Neuron (in vitro differentiated cells): ENCODE results near the gene CCDC63.

Experiments used
- H2AFZ ChIP-seq: one replicate; pipeline ENCODE4 v1.6.1; 2013; ENCODE audit warnings: low read depth, mild to moderate bottlenecking, inconsistent platforms, low read length, moderate library complexity
- H3K27me3 ChIP-seq: one replicate; pipeline ENCODE4 v1.6.1; 2013; ENCODE audit warnings: low read length; ENCODE audit not compliant: insufficient read depth
- H3K36me3 ChIP-seq: one replicate; pipeline ENCODE4 v1.6.1; 2013; ENCODE audit warnings: low read length; ENCODE audit not compliant: insufficient read depth
- H3K4me1 ChIP-seq: one replicate; pipeline ENCODE4 v1.6.1; 2013; ENCODE audit warnings: low read length; ENCODE audit not compliant: insufficient read depth
- H3K4me3 ChIP-seq: 2 replicates; pipeline ENCODE4 v1.5.1; 2013; ENCODE audit warnings: mild to moderate bottlenecking, low read length, moderate library complexity
- H3K9me3 ChIP-seq: one replicate; pipeline ENCODE4 v1.6.1; 2013; ENCODE audit warnings: low read length

Gene CCDC63

GRCh38 chr12:110819646-110820045, 27.1 kb upstream of the CCDC63 start:
- H3K36me3 ChIP-seq: no peaks in the 10 kb centered on the region
- H3K4me3 ChIP-seq: no peak overlapping the region
- H3K27me3 ChIP-seq: no peaks in the 10 kb centered on the region
- no peaks in the 10 kb centered on the region for H3K4me1 ChIP-seq
- no peaks in the 10 kb centered on the region for H3K9me3 ChIP-seq
- no peak overlapping the region for H2AFZ ChIP-seq

DNA sequence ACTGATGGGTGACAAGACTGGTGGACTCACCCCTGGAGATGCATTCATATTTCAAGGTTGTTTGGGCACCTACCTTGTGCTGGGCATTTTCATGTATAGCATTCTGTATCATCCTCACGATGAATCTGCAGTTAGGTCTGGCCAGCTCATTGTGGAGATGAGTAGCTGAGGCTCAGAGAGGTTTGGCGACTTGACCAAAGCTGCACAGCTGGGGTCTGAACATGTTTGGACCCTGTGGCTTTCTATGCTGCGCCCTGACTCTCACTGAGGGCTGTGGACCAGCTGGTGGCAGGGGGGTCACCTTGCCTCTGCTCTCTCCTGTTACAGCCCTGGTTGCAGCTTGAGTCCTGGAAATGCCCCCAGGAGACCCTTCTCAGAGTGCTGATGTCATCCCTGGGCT, 24.9 kb upstream of the CCDC63 start:
- H3K4me1 ChIP-seq: no peaks in the 10 kb centered on the region
- H3K27me3 ChIP-seq: no peaks in the 10 kb centered on the region
- no peak overlapping the region for H2AFZ ChIP-seq
- H3K36me3 ChIP-seq: no peaks in the 10 kb centered on the region
- H3K9me3 ChIP-seq: no peaks in the 10 kb centered on the region
- no peak overlapping the region for H3K4me3 ChIP-seq

DNA sequence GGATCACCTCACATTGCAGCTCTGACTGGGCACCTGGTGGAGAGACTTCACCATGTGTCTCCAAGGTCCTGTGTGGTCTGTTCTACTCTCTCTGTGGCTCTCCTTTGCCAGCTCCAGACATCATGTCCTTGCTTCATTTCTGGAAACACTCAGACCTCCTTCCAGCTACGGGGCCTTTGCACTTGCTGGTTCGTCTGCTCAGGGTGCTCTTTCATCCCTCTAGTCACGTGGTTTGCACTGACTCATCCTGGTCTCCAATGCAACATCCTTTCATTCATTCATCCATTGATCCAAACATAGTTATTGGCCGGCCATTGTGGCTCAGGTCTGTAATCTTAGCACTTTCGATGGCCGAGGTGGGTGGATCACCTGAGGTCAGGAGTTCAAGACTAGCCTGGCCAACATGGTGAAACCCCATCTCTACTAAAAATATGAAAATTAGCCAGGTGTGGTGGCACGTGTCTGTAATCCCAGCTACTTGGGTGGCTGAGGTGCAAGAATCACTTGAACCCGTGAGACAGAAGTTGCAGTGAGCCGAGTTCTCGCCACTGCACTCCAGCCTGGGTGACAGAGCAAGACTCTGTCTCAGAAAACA, 23.9 kb upstream of the CCDC63 start:
- Histone ChIP-seq H3K4me1 (no peaks in the 10 kb centered on the region), H3K27me3 (no peaks in the 10 kb centered on the region), H3K9me3 (no peaks in the 10 kb centered on the region), H2AFZ (no peak overlapping the region), H3K36me3 (no peaks in the 10 kb centered on the region), H3K4me3 (no peak overlapping the region)

- Histone ChIP-seq H3K27me3 (no peaks in the 10 kb centered on the region), H3K36me3 (no peaks in the 10 kb centered on the region), H3K4me3 (no peak overlapping the region), H2AFZ (no peak overlapping the region), H3K9me3 (no peaks in the 10 kb centered on the region), H3K4me1 (no peaks in the 10 kb centered on the region)
These were observed 22.4 kb upstream of the CCDC63 start for GRCh38 chr12:110824342-110824741.

DNA sequence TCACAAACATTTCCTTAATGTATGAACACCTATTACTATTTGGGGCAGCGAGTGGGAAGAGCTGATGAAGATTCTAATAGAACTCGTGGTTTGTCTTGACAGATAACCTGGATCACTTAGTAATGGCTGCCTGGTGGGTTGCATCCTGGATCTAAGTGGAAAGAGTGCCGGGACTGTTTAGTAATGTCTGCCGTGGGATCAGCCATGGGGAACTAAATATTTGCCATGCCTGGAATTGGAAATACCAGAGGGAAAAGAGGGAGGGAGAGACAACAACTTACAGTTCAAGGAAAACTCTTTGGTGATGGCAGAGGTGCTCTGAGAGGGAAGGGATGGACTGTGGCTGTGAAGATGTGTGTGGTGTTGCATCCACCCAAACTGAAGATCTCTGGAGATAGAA, 21.3 kb upstream of the CCDC63 start:
- Histone ChIP-seq H2AFZ (no peak overlapping the region), H3K4me1 (no peaks in the 10 kb centered on the region), H3K27me3 (no peaks in the 10 kb centered on the region), H3K9me3 (no peaks in the 10 kb centered on the region), H3K36me3 (no peaks in the 10 kb centered on the region), H3K4me3 (no peak overlapping the region)

GRCh38 chr12:110826592-110827200, 20.1 kb upstream of the CCDC63 start:
- Histone ChIP-seq H3K4me3 (no peak overlapping the region), H3K9me3 (no peaks in the 10 kb centered on the region), H2AFZ (no peak overlapping the region), H3K36me3 (no peaks in the 10 kb centered on the region), H3K27me3 (no peaks in the 10 kb centered on the region), H3K4me1 (no peaks in the 10 kb centered on the region)

GRCh38 chr12:110829308-110829707, 17.5 kb upstream of the CCDC63 start:
- no peaks in the 10 kb centered on the region for H3K9me3 ChIP-seq
- H2AFZ ChIP-seq: no peak overlapping the region
- H3K4me1 ChIP-seq: no peaks in the 10 kb centered on the region
- no peaks in the 10 kb centered on the region for H3K36me3 ChIP-seq
- no peak overlapping the region for H3K4me3 ChIP-seq
- H3K27me3 ChIP-seq: no peaks in the 10 kb centered on the region

DNA sequence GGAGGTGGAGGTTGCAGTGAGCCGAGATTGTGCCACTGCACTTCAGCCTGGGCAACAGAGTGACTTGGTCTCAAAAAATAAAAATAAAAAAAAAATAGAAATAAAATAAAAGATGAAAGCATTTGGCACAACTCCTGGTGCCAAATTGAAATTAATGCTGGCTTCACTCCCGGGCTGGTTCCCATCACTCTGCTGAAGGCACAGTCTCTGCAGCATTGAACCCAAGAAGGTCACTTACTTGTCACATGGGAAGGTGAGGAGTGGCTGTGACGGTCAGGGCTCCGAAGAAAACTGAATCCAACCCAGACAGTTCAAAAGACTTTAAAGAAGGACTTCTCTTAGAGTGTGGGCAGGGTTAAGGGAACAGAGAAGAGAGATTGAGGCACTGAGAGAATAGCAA, 10.5 kb upstream of the CCDC63 start:
- no peaks in the 10 kb centered on the region for H3K9me3 ChIP-seq
- no peaks in the 10 kb centered on the region for H3K36me3 ChIP-seq
- no peak overlapping the region for H2AFZ ChIP-seq
- H3K4me1 ChIP-seq: no peaks in the 10 kb centered on the region
- no peak overlapping the region for H3K4me3 ChIP-seq
- no peaks in the 10 kb centered on the region for H3K27me3 ChIP-seq

DNA sequence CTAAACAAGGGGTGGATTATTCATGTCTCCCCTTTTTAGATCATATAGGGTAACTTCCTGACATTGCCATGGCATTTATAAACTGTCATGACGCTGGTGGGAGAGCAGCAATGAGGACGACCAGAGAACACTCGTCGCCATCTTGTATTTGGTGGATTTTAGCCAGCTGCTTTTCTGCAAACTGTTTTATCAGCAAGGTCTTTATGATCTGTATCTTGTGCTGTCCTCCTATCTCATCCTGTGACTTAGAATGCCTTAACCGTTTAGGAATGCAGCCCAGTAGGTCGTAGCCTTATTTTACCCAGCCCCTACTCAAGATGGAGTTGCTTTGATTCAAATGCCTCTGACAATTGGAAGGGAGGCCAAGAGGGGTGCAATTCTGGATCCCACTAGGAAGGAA, 5.8 kb upstream of the CCDC63 start:
- peaks cover 2% of the 10 kb centered on the region for H3K27me3 ChIP-seq

GRCh38 chr12:110844131-110844530, 2.7 kb upstream of the CCDC63 start:
- no peak overlapping the region for H2AFZ ChIP-seq
- no peaks in the 10 kb centered on the region for H3K36me3 ChIP-seq
- H3K27me3 ChIP-seq: peaks cover 17% of the 10 kb centered on the region
- no peaks in the 10 kb centered on the region for H3K9me3 ChIP-seq
- H3K4me3 ChIP-seq: no peak overlapping the region
- no peaks in the 10 kb centered on the region for H3K4me1 ChIP-seq

More for the DNA sequence above, 5.8 kb upstream of the CCDC63 start:
- H2AFZ ChIP-seq: no peak overlapping the region
- H3K4me3 ChIP-seq: no peak overlapping the region
- no peaks in the 10 kb centered on the region for H3K9me3 ChIP-seq
- no peaks in the 10 kb centered on the region for H3K36me3 ChIP-seq
- no peaks in the 10 kb centered on the region for H3K4me1 ChIP-seq

GRCh38 chr12:110844551-110845338, 2.0 kb upstream of the CCDC63 start:
- Histone ChIP-seq H2AFZ (no peak overlapping the region), H3K36me3 (no peaks in the 10 kb centered on the region), H3K27me3 (peaks cover 17% of the 10 kb centered on the region), H3K9me3 (no peaks in the 10 kb centered on the region), H3K4me3 (no peak overlapping the region), H3K4me1 (no peaks in the 10 kb centered on the region)

DNA sequence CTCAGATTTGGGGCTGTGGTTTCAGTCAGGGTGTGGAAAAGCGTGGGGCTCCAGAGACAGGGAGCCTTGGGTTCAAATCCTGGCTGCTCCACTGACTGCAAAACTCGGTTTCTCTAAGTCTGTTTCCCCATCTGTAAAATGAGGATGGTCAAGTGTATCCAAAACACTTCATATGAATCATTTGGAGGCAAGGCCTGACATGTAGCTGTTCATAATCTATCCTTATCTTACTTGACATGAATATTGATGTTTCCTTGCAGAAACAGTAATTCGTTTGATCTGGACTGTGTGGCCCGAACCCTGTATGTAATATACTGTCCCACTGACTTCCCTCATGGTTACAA, 1.5 kb upstream of the CCDC63 start:
- H3K27me3 ChIP-seq: peaks cover 17% of the 10 kb centered on the region
- no peaks in the 10 kb centered on the region for H3K4me1 ChIP-seq
- H2AFZ ChIP-seq: no peak overlapping the region
- H3K9me3 ChIP-seq: no peaks in the 10 kb centered on the region
- H3K4me3 ChIP-seq: no peak overlapping the region
- no peaks in the 10 kb centered on the region for H3K36me3 ChIP-seq

DNA sequence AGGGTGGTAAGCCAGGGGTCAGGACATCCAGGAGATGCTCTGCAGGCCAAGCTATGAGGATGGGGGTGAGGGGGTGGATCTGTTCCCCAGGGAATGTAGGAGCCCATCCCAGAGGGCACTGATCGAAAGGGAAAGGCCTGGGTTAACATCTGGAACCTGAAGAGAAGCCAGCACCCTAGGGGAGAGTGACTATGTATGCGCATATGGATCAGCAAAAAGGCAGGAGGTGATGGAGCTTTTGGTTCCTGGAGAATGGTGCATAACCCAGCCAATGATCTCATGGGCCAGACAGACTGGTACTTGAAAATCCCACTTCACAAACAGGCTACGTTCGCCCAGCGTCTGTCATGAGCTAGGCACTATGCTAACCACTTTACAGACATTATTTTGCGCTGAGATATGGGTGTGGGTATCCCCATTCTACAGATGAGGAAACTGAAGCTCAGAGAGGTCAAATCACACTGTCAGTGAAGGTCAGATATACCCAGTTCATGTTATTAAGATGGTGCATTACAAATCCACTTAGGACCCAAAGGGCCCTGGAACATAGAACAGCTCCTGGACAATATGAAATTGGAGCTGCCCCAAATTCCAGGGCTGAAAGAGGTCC, 1.6 kb downstream of the CCDC63 start:
- Histone ChIP-seq H3K9me3 (no peaks in the 10 kb centered on the region), H3K27me3 (peaks cover 17% of the 10 kb centered on the region), H3K4me3 (no peak overlapping the region), H3K4me1 (no peaks in the 10 kb centered on the region), H3K36me3 (no peaks in the 10 kb centered on the region), H2AFZ (no peak overlapping the region)
